ENCODE data around the gene AATK. TPM values are rescaled to one million over a fixed set of nuclear protein-coding genes. Genes with fewer than 3 reads are reported as not detected.

AATK gene
- total and polyA plus RNA-seq, 2 of the 4 experiments (the other 2 are of a cell fraction), result under 0.01 to 0.21 TPM

- Histone ChIP-seq H3K9me3 (ENCODE audit: control insufficient read depth, insufficient read depth, low read length) (no peaks in the 10 kb centered on the region), H3K4me2 (ENCODE audit: low read depth, low read length) (no peak overlapping the region), H2BK15ac (ENCODE audit: low read depth, low read length) (no peak overlapping the region), H3K9ac (ENCODE audit: low read depth, low read length) (no peak overlapping the region), H2BK120ac (ENCODE audit: low read depth, low read length) (no peak overlapping the region), H2AK5ac (ENCODE audit: low read depth, low read length) (no peak overlapping the region), H3K4ac (ENCODE audit: low read depth, low read length) (no peak overlapping the region), H2BK20ac (ENCODE audit: low read depth, low read length) (no peak overlapping the region), H3K36me3 (ENCODE audit: control insufficient read depth, insufficient read depth, low read length) (no peaks in the 10 kb centered on the region), H4K91ac (ENCODE audit: insufficient read depth, low read depth, low read length) (no peak overlapping the region), H3K56ac (ENCODE audit: extremely low read depth, insufficient read depth, low read length) (no peak overlapping the region), H3K27ac (ENCODE audit: insufficient read depth, low read length) (no peak overlapping the region), H3K18ac (ENCODE audit: low read depth, low read length) (no peak overlapping the region), H2BK5ac (ENCODE audit: low read depth, low read length, poor library complexity, severe bottlenecking) (no peak overlapping the region), H4K8ac (ENCODE audit: low read depth in 2 of 2, low read length in 2 of 2) (no peak overlapping the region), H3K27me3 (ENCODE audit: control insufficient read depth, insufficient read depth, low read length) (no peaks in the 10 kb centered on the region), H3K23ac (ENCODE audit: low read depth, low read length) (no peak overlapping the region), H3K4me3 (ENCODE audit: insufficient read depth, low read depth, low read length) (no peak overlapping the region), H3K14ac (replicated peaks; ENCODE audit: low read depth, low read length) (no peak overlapping the region), H3K4me1 (ENCODE audit: control insufficient read depth, insufficient read depth, low read length) (no peaks in the 10 kb centered on the region), H3K79me1 (ENCODE audit: low read depth in 1 of 2, low read length in 2 of 2) (peaks cover 0 to 6% of the 10 kb centered on the region in 2 experiments; a peak in 1 of 4 replicates), H4K20me1 (ENCODE audit: insufficient read depth, low read length) (no peaks in the 10 kb centered on the region; the same call in 1 of the 2 replicates), H3K9me1 (ENCODE audit: insufficient read depth, low read length) (0 out of 2 replicates have a peak, but pooled peaks cover 6% of the 10 kb centered on the region), H4K5ac (ENCODE audit: low read depth, low read length) (no peak overlapping the region), H2AK9ac (replicated peaks; ENCODE audit: low read depth, low read length, poor library complexity) (no peak overlapping the region), H2AFZ (replicated peaks; ENCODE audit: low read length, poor library complexity) (peak overlapping the region; percentile 32)
- 96% methylated on average over 4 of the region's 9 CpGs; no CpG with 5 or more reads in 1 of the 2 experiments for WGBS, 2 experiments (ENCODE audit: extremely low coverage in 2 of 2, insufficient read length in 1 of 2)
- ChIA-PET POLR2A (ENCODE audit: unreplicated experiment) (no interaction called here), CTCF (no interaction called here)
- no TSS peak for BruUV-seq (replicated peaks)
- in situ Hi-C loops (cut with MboI; ENCODE audit: low sequenced_read_pairs), result no loop called here
- ATAC-seq (ENCODE audit: low read depth) (no peak), DNase-seq (no peak)
- TF ChIP-seq RCOR1 (IDR thresholded peaks at IDR 0.05; ENCODE audit: insufficient replicate concordance, low read length) (no peak), MAFK (IDR thresholded peaks at IDR 0.05; ENCODE audit: low read depth, low read length) (no peak), SMC3 (IDR thresholded peaks at IDR 0.05; ENCODE audit: low read depth, low read length) (no peak), MXI1 (IDR thresholded peaks at IDR 0.05; ENCODE audit: borderline replicate concordance, low read depth, low read length) (no peak), MAZ (IDR thresholded peaks at IDR 0.05; ENCODE audit: borderline replicate concordance, low read depth, low read length) (no peak), ELK1 (IDR thresholded peaks at IDR 0.05; ENCODE audit: borderline replicate concordance, low read depth, low read length) (no peak), CHD1 (IDR thresholded peaks at IDR 0.05; ENCODE audit: low read depth, low read length) (no peak), POLR2A (IDR thresholded peaks at IDR 0.05; ENCODE audit: low read depth, low read length) (no peak), RAD21 (IDR thresholded peaks at IDR 0.05; ENCODE audit: low read length) (no peak), NFE2L2 (IDR thresholded peaks at IDR 0.05; ENCODE audit: low read depth, low read length) (no peak), BHLHE40 (IDR thresholded peaks at IDR 0.05; ENCODE audit: low read depth, low read length) (no peak)
- TF ChIP-seq, protein P1, sequence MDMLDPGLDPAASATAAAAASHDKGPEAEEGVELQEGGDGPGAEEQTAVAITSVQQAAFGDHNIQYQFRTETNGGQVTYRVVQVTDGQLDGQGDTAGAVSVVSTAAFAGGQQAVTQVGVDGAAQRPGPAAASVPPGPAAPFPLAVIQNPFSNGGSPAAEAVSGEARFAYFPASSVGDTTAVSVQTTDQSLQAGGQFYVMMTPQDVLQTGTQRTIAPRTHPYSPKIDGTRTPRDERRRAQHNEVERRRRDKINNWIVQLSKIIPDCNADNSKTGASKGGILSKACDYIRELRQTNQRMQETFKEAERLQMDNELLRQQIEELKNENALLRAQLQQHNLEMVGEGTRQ (IDR thresholded peaks at IDR 0.05; ENCODE audit: low read depth, low read length), result no peak
- TF ChIP-seq, protein P2, sequence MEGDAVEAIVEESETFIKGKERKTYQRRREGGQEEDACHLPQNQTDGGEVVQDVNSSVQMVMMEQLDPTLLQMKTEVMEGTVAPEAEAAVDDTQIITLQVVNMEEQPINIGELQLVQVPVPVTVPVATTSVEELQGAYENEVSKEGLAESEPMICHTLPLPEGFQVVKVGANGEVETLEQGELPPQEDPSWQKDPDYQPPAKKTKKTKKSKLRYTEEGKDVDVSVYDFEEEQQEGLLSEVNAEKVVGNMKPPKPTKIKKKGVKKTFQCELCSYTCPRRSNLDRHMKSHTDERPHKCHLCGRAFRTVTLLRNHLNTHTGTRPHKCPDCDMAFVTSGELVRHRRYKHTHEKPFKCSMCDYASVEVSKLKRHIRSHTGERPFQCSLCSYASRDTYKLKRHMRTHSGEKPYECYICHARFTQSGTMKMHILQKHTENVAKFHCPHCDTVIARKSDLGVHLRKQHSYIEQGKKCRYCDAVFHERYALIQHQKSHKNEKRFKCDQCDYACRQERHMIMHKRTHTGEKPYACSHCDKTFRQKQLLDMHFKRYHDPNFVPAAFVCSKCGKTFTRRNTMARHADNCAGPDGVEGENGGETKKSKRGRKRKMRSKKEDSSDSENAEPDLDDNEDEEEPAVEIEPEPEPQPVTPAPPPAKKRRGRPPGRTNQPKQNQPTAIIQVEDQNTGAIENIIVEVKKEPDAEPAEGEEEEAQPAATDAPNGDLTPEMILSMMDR (conservative IDR thresholded peaks at IDR 0.05; ENCODE audit: low read depth, low read length), result no peak
- intact Hi-C loops (cut with micrococcal nuclease), result no loop called here
- dilution Hi-C loops (cut with HindIII; ENCODE audit: low sequenced_read_pairs, unreplicated experiment), result no loop called here
Observed at GRCh38 chr17:81212365-81212764, 46.3 kb upstream of the AATK start.

All from IMR-90 (cell line).